H1 (cell line): Measurements from ENCODE around the gene PXDN. TPM values are rescaled to one million over a fixed set of nuclear protein-coding genes. Genes with fewer than 3 reads are reported as not detected.
A peak's percentile ranks its signal among the peaks of the same experiment; 100 is the strongest.

Experiments used
- CTCF ChIA-PET: fragments of 300-600 bp; sonication (Branson Sonifier 250); formaldehyde crosslinking; loops from one replicate; lab custom pipeline; 2021; ENCODE audit not compliant: partially characterized antibody; lab: Charles Lee
- POLR2A ChIA-PET: fragments of 300-600 bp; sonication (Branson Sonifier 250); formaldehyde crosslinking; loops from one replicate; lab custom pipeline; 2021; ENCODE audit warnings: inconsistent platforms; ENCODE audit not compliant: partially characterized antibody; lab: Charles Lee
- DNase-seq, 2 experiments: peaks; one replicate each; pipeline versions ENCODE4 v3.0.0 to v3.0.0-alpha.2; 2010 to 2022; ENCODE audit warnings: low spot score in 2 of 2, low read depth in 1 of 2, mixed read lengths in 1 of 2
- FAIRE-seq: peaks from 2 replicates; lab custom pipeline; 2011; peaks lifted over from hg19 to GRCh38; lab: Jason Lieb, UNC
- H2AFZ ChIP-seq: 2 replicates; pipeline ENCODE4 v1.8.1; 2012; ENCODE audit warnings: low read length, inconsistent platforms
- H2AK5ac ChIP-seq: 2 replicates; pipeline ENCODE4 v1.6.1; 2013; ENCODE audit warnings: low read depth, low read length
- H2BK120ac ChIP-seq: replicated peaks from 2 replicates; pipeline ENCODE3; 2013; ENCODE audit warnings: low read depth, low read length, inconsistent platforms
- H2BK12ac ChIP-seq: 2 replicates; pipeline ENCODE4 v1.6.1; 2013; ENCODE audit warnings: low read depth, low read length
- H2BK15ac ChIP-seq: 2 replicates; pipeline ENCODE4 v1.6.1; 2013; ENCODE audit warnings: low read length
- H2BK20ac ChIP-seq: 2 replicates; pipeline ENCODE4 v1.6.1; 2013; ENCODE audit warnings: low read length
- H2BK5ac ChIP-seq: 2 replicates; pipeline ENCODE4 v1.6.1; 2013; ENCODE audit warnings: low read depth, low read length
- H3K14ac ChIP-seq: 2 replicates; pipeline ENCODE4 v1.6.1; 2013; ENCODE audit warnings: inconsistent platforms; ENCODE audit not compliant: insufficient read length
- H3K18ac ChIP-seq: 2 replicates; pipeline ENCODE4 v1.6.1; 2013; ENCODE audit warnings: low read length; ENCODE audit errors: extremely low read depth
- H3K23ac ChIP-seq: 2 replicates; pipeline ENCODE4 v1.6.1; 2013; ENCODE audit warnings: inconsistent platforms; ENCODE audit not compliant: insufficient read length
- H3K23me2 ChIP-seq: 2 replicates; pipeline ENCODE4 v1.6.1; 2013; ENCODE audit warnings: low read depth, low read length
- H3K27ac ChIP-seq: 2 replicates; pipeline ENCODE4 v1.6.1; 2011; ENCODE audit warnings: low read depth, low read length, inconsistent platforms
- H3K27me3 ChIP-seq, 4 experiments: replicated peaks in 1 of 4; 1 replicate in 1 of 4; 2 replicates in 3 of 4; pipeline versions ENCODE4 v1.6.1 to v1.8.1; 2011 to 2013; ENCODE audit warnings: low read length in 3 of 4, mild to moderate bottlenecking in 3 of 4, inconsistent platforms in 2 of 4, mixed read lengths in 2 of 4, moderate library complexity in 1 of 4; ENCODE audit not compliant: control insufficient read depth in 3 of 4, insufficient read depth in 3 of 4; ENCODE audit errors: extremely low read depth in 1 of 4
- H3K36me3 ChIP-seq, 4 experiments: 2 replicates each; pipeline versions ENCODE4 v1.6.1 to v1.8.1; 2011 to 2013; ENCODE audit warnings: mild to moderate bottlenecking in 4 of 4, low read length in 3 of 4, moderate library complexity in 2 of 4, control low read depth in 1 of 4, inconsistent platforms in 1 of 4; ENCODE audit not compliant: insufficient read depth in 4 of 4, control insufficient read depth in 2 of 4
- H3K4ac ChIP-seq: replicated peaks from 2 replicates; pipeline ENCODE3; 2013; ENCODE audit warnings: low read length, low read depth, mixed read lengths, inconsistent platforms; ENCODE audit not compliant: insufficient read length
- H3K4me1 ChIP-seq, 4 experiments: replicated peaks in 1 of 4; 1 replicate in 1 of 4; 2 replicates in 3 of 4; pipeline versions ENCODE4 v1.6.1 to v1.8.1; 2011 to 2013; ENCODE audit warnings: low read length in 3 of 4, inconsistent platforms in 2 of 4, mixed read lengths in 1 of 4; ENCODE audit not compliant: insufficient read depth in 4 of 4, control insufficient read depth in 3 of 4
- H3K4me2 ChIP-seq, 2 experiments: 2 replicates each; pipeline versions ENCODE4 v1.6.1 to v1.8.1; 2011 to 2013; ENCODE audit warnings: low read depth in 2 of 2, low read length in 2 of 2, control low read depth in 1 of 2, inconsistent platforms in 1 of 2, mild to moderate bottlenecking in 1 of 2; ENCODE audit not compliant: insufficient read depth in 1 of 2
- H3K4me3 ChIP-seq, 4 experiments: fragments of 200-600, 300-600 bp in 1 of 4; sonication (generic), shearing (Covaris generic), sonication (Bioruptor Twin) in 1 of 4; 2 replicates each; pipeline versions ENCODE4 v1.5.1 to v1.8.1; 2011 to 2016; ENCODE audit warnings: low read length in 4 of 4, low read depth in 3 of 4, control low read depth in 2 of 4, inconsistent platforms in 2 of 4, mild to moderate bottlenecking in 2 of 4, mixed read lengths in 1 of 4, moderate library complexity in 1 of 4; ENCODE audit not compliant: insufficient read depth in 2 of 4; ENCODE audit errors: extremely low read depth in 1 of 4
- H3K56ac ChIP-seq: replicated peaks from 2 replicates; pipeline ENCODE3; 2013; ENCODE audit warnings: low read depth, mild to moderate bottlenecking, mixed read lengths, low read length, inconsistent platforms; ENCODE audit not compliant: insufficient read length
- H3K79me1 ChIP-seq: 2 replicates; pipeline ENCODE4 v1.6.1; 2013; ENCODE audit warnings: low read depth, low read length, control low read depth
- H3K79me2 ChIP-seq, 2 experiments: 2 replicates each; pipeline versions ENCODE4 v1.6.1 to v1.8.1; 2012 to 2013; ENCODE audit warnings: low read length in 2 of 2, mild to moderate bottlenecking in 2 of 2, inconsistent platforms in 1 of 2; ENCODE audit not compliant: insufficient read depth in 2 of 2, control insufficient read depth in 1 of 2
- H3K9ac ChIP-seq, 4 experiments: replicated peaks in 1 of 4; 1 replicate in 1 of 4; 2 replicates in 3 of 4; pipeline versions ENCODE4 v1.6.1 to v1.8.1; 2011 to 2013; ENCODE audit warnings: low read depth in 3 of 4, low read length in 3 of 4, control low read depth in 2 of 4, mild to moderate bottlenecking in 2 of 4, moderate library complexity in 2 of 4, inconsistent platforms in 1 of 4; ENCODE audit errors: extremely low read depth in 1 of 4
- H3K9me3 ChIP-seq, 2 experiments: 2 replicates each; pipeline versions ENCODE4 v1.6.1 to v1.8.1; 2012 to 2013; ENCODE audit warnings: mild to moderate bottlenecking in 2 of 2, moderate library complexity in 2 of 2, control low read depth in 1 of 2, inconsistent platforms in 1 of 2, low read depth in 1 of 2, low read length in 1 of 2, mixed read lengths in 1 of 2; ENCODE audit not compliant: insufficient read depth in 2 of 2
- H4K20me1 ChIP-seq, 2 experiments: replicated peaks in 1 of 2; 2 replicates each; pipeline versions ENCODE3 to v1.8.1; 2011 to 2013; ENCODE audit warnings: inconsistent platforms in 2 of 2, low read length in 2 of 2, mild to moderate bottlenecking in 1 of 2; ENCODE audit not compliant: insufficient read depth in 2 of 2, control insufficient read depth in 1 of 2
- H4K5ac ChIP-seq: 2 replicates; pipeline ENCODE4 v1.6.1; 2013; ENCODE audit warnings: low read length, low read depth, mixed read lengths, inconsistent platforms; ENCODE audit not compliant: insufficient read length
- H4K8ac ChIP-seq: 2 replicates; pipeline ENCODE4 v1.8.0; 2013; ENCODE audit warnings: mild to moderate bottlenecking, moderate library complexity, low read length, inconsistent platforms; ENCODE audit not compliant: insufficient read depth; ENCODE audit errors: extremely low read depth
- H4K91ac ChIP-seq: replicated peaks from 2 replicates; pipeline ENCODE3; 2013; ENCODE audit warnings: low read length, mixed read lengths, inconsistent platforms; ENCODE audit not compliant: insufficient read length
- TEAD4 ChIP-seq: IDR thresholded peaks from 2 replicates; pipeline ENCODE4 v1.6.1; 2012; ENCODE audit warnings: low read depth, low read length, inconsistent platforms, mixed read lengths
- WGBS, 2 experiments: shearing (Covaris generic) in 1 of 2; methylation state at CpG; one replicate each; pipeline versions ENCODE4 v1.1.6 to v1.1.7; 2013 to 2015; ENCODE audit warnings: low lambda C conversion rate in 2 of 2, mixed read lengths in 2 of 2, inconsistent platforms in 1 of 2, low coverage in 1 of 2, missing lambda C conversion rate in 1 of 2; ENCODE audit not compliant: insufficient replicate concordance in 2 of 2, insufficient coverage in 1 of 2, insufficient read length in 1 of 2; ENCODE audit errors: extremely low coverage in 1 of 2, missing lambda C conversion rate in 1 of 2; 5-methylcytosine and 5-hydroxymethylcytosine counted together
- polyA plus RNA-seq, 7 experiments: library from polyadenylated mRNA; depleted of rRNA in 3 of 7; stranded (reverse) in 5 of 7; unstranded in 2 of 7; fragments of >200 nt in 5 of 7; fragments of 200-250 nt in 2 of 7; gene quantifications; 1 replicate in 5 of 7; 2 replicates in 1 of 7; 4 replicates in 1 of 7; pipeline versions ENCODE4 v1.2.1 to v1.2.3, GENCODE V29; 2011 to 2013; ENCODE audit warnings: missing spikeins in 2 of 7, mixed read lengths in 2 of 7
- total RNA-seq: library from RNA; stranded (reverse); fragmentation: NEBNext Ultra II Directional; extraction: Animal tissue kit (Norgen Biotek cat#: 25700); gene quantifications from 2 replicates; pipeline ENCODE4 v1.2.1, GENCODE V29; 2021

The PXDN gene
- total and polyA plus RNA-seq, 2 of the 8 experiments (the other 6 are each of a cell fraction or from before 2014, with no cell fraction given), result 104 to 141 TPM

DNA sequence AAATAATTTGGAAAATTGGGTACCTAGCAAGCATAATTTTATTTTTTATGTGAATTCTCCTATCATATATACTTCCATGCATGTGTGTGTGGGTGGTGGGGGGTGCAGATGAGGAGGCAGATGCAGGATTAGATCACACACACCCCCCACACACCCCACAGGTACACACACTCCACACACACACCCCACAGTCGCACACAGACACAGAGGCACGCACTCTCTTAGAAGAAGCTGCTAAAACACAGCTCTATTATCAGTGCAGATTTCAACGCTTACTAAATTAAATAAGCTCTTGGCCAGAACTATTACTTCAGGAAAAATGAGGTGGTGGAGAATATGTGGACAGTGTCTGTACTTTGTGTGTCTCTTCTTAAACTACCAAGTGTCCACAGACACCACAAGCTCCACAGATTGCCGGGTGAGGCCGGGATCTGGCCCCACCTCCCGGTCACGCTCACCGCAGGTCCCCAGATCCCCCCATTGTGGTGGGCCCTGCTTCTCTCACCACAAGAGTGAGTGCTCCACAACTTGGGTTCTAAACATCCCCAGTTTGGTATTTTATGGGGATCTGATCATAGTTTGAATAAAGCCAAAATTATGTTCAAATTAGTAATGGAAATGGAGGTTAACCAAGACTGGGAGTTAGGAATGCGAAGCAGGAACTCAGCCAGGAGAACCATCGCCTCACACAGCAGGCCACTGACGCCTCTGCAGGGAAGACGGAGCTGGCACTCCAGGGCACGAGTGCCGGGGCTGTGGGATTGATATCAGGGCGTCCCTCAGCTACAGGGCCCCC lies 102.1 kb downstream of the PXDN start:
- CTCF ChIA-PET, result interaction anchor here (1.0 to 9.3 kb wide), 9 partner anchors 10 to 127 kb away, joined by 3 to 68 read pairs (median 4); no protein-coding TSS in a partner anchor
- H3K14ac ChIP-seq, result no peak overlapping the region
- H2BK20ac ChIP-seq, result no peak overlapping the region
- no peak overlapping the region for H3K9ac ChIP-seq
- H2AFZ ChIP-seq, result no peak overlapping the region
- H3K4me2 ChIP-seq, result no peak overlapping the region
- no peak overlapping the region for H3K23ac ChIP-seq
- H4K5ac ChIP-seq, result no peak overlapping the region
- H3K27ac ChIP-seq, result no peak overlapping the region
- H3K27me3 ChIP-seq, result no peaks in the 10 kb centered on the region
- no peak overlapping the region for H3K18ac ChIP-seq
- H4K20me1 ChIP-seq, result peaks cover 0 to 3% of the 10 kb centered on the region in 2 experiments
- no peak overlapping the region for H2BK15ac ChIP-seq
- H3K4me1 ChIP-seq, result peaks cover 0 to 2% (median 0%) of the 10 kb centered on the region in 4 experiments; a peak in 1 of 7 replicates
- H2BK5ac ChIP-seq, result no peak overlapping the region
- peak overlapping the region; percentile 86 for H4K91ac ChIP-seq
- H3K4me3 ChIP-seq, result no peak overlapping the region
- no peaks in the 10 kb centered on the region for H3K23me2 ChIP-seq
- WGBS, 2 experiments, result 92% methylated on average over 15 of the region's 15 CpGs; no CpG with 5 or more reads in 1 of the 2 experiments
- H3K79me2 ChIP-seq, result no peaks in the 10 kb centered on the region
- peaks cover 4 to 28% (median 11%) of the 10 kb centered on the region in 4 experiments; a peak in 7 of 8 replicates for H3K36me3 ChIP-seq
- FAIRE-seq (no peak), DNase-seq (no peak)
- no peak overlapping the region for H2BK12ac ChIP-seq
- H3K56ac ChIP-seq, result no peak overlapping the region
- no peak overlapping the region for H4K8ac ChIP-seq
- POLR2A ChIA-PET, result interaction anchor here (1.1 to 4.4 kb wide), 8 partner anchors 9 to 96 kb away, joined by 3 to 35 read pairs (median 4); no protein-coding TSS in a partner anchor
- no peak for TF ChIP-seq TEAD4
- H3K9me3 ChIP-seq, result no peaks in the 10 kb centered on the region
- no peak overlapping the region for H3K4ac ChIP-seq
- H2BK120ac ChIP-seq, result no peak overlapping the region
- H2AK5ac ChIP-seq, result no peak overlapping the region
- H3K79me1 ChIP-seq, result no peaks in the 10 kb centered on the region; the same call in 1 of the 2 replicates
